Heart left ventricle (tissue), 16 donors: ENCODE measurements around the gene PTPRN2. TPM values are rescaled to one million over a fixed set of nuclear protein-coding genes. Genes with fewer than 3 reads are reported as not detected.

ENCODE experiments used
- ATAC-seq, 4 donors: fragments of 200-7000 bp; cut with Tn5 transposase; one replicate each; pipeline ENCODE4 v1.9.1; 2020 to 2022; ENCODE audit warnings: moderate library complexity in 4 of 4, mild to moderate bottlenecking in 3 of 4, moderate number of reproducible peaks in 1 of 4
- DNase-seq, 5 donors: peaks; one replicate each; pipeline ENCODE4 v3.0.0-alpha.2; 2020
- H3K27ac ChIP-seq, 12 donors: fragments of 200-600 bp; sonication (generic) in 4 of 12; one replicate each; pipeline versions ENCODE4 v1.5.0 to v1.8.0; 2016 to 2022; ENCODE audit warnings: mild to moderate bottlenecking in 2 of 12
- H3K27me3 ChIP-seq, 9 donors: fragments of 200-600 bp; sonication (generic) in 2 of 9; one replicate each; pipeline versions ENCODE4 v1.5.1 to v1.8.0; 2016 to 2022; ENCODE audit warnings: mild to moderate bottlenecking in 3 of 9
- H3K36me3 ChIP-seq, 9 donors: fragments of 200-600 bp; sonication (generic) in 2 of 9; one replicate each; pipeline versions ENCODE4 v1.5.0 to v1.8.0; 2018 to 2022; ENCODE audit warnings: mild to moderate bottlenecking in 2 of 9
- H3K4me1 ChIP-seq, 12 donors: fragments of 200-600 bp; sonication (generic) in 4 of 12; one replicate each; pipeline versions ENCODE4 v1.5.0 to v1.8.0; 2016 to 2022; ENCODE audit warnings: mild to moderate bottlenecking in 3 of 12
- H3K4me3 ChIP-seq, 12 donors: fragments of 200-600 bp; sonication (generic) in 4 of 12; one replicate each; pipeline versions ENCODE4 v1.5.0 to v1.8.0; 2017 to 2022; ENCODE audit warnings: mild to moderate bottlenecking in 9 of 12, moderate library complexity in 4 of 12
- H3K9me3 ChIP-seq, 12 donors: fragments of 200-600 bp; sonication (generic) in 4 of 12; one replicate each; pipeline versions ENCODE4 v1.5.0 to v1.8.0; 2016 to 2022; ENCODE audit warnings: mild to moderate bottlenecking in 1 of 12
- CTCF ChIP-seq, 12 donors: fragments of 200-600 bp; sonication (generic) in 4 of 12; IDR thresholded peaks; one replicate each; pipeline versions ENCODE4 v1.5.0 to v1.8.0; 2018 to 2022; ENCODE audit warnings: antibody characterized with exemption in 12 of 12, mild to moderate bottlenecking in 5 of 12
- POLR2A ChIP-seq, 2 donors: fragments of 450-650 bp; IDR thresholded peaks; one replicate each; pipeline ENCODE4 v1.6.1; 2017; ENCODE audit warnings: antibody characterized with exemption in 2 of 2, mild to moderate bottlenecking in 2 of 2, moderate library complexity in 2 of 2
- WGBS, 4 donors: extraction: QIAGEN DNeasy Blood & Tissue Kit in 2 of 4; methylation state at CpG; one replicate each; pipeline versions ENCODE4 v1.1.5 to v1.1.7; 2013 to 2018; 5-methylcytosine and 5-hydroxymethylcytosine counted together
- intact Hi-C, 10 donors: fragments of 100-400 bp; cut with DNase I; formaldehyde crosslinking; loops; one replicate each; pipeline versions ENCODE4 v1.11.1 to v1.14.2; 2022
- polyA plus RNA-seq, 2 donors: library from polyadenylated mRNA; stranded (reverse); fragments of 200-250 nt; gene quantifications; one replicate each; pipeline ENCODE4 v1.2.3, GENCODE V29; 2013
- total RNA-seq, 9 donors: library from RNA; depleted of rRNA in 2 of 9; stranded (reverse); fragments of >200 nt in 2 of 9; fragmentation: NEBNext Ultra II Directional in 3 of 9; extraction: Animal tissue kit (Norgen Biotek cat#: 25700) in 3 of 9; gene quantifications; one replicate each; pipeline versions ENCODE4 v1.1.0 to v1.2.4, GENCODE V29; 2016 to 2023
- donor health status: ischemic (EF 13 %, LVEDD 7.1; RV severe dilation, severe dysfunction).
- donor health status: healthy with polysubstance abuse.
- donor health status: DM: no; HTN: yes; CAD: no.
- donor health status: DM: no; HTN: no; CAD: no.
- donor health status: ischemic (EF 25% LVEDD 6.9; RV normal size, moderate dysfunction).
- donor health status: ischemic (EF 25% LVEDD 5.7; RV mildly dilated, moderate dysfunction).
- donor health status: healthy.
- donor health status: DM: yes; HTN: yes; CAD: no.
- donor health status: ischemic (EF 35%, LVEDD 5.7; RV mildly dilated, moderate dysfunction).
- donor health status: nonischemic (EF 11% LVEDD 7.7; RV severe dilation, severe dysfunction).
- donor health status: DM: yes; HTN: yes; CAD: no.
- donor health status: PGD.
- donor health status: ischemic (EF 29% LVEDD 5.4; RV normal size, mild dysfunction).
- donor health status: nonischemic (EF 23%, LVEDD 6.1; RV moderate dilation, normal function).

PTPRN2 gene
- total and polyA plus RNA-seq, 11 donors: 0.61 to 2.3 (median 1.3) TPM

- intact Hi-C loops: no loop called here
- ATAC-seq (no peak), DNase-seq (no peak)
- peaks cover 0 to 6% (median 0%) of the 10 kb centered on the region in 12 donors for H3K9me3 ChIP-seq
- H3K27ac ChIP-seq: no peak overlapping the region
- TF ChIP-seq CTCF (IDR thresholded peaks at IDR 0.05): no peak
- TF ChIP-seq POLR2A (IDR thresholded peaks at IDR 0.05): no peak
- no peaks in the 10 kb centered on the region for H3K36me3 ChIP-seq
- peaks cover 0 to 7% (median 0%) of the 10 kb centered on the region in 9 donors for H3K27me3 ChIP-seq
- WGBS, 4 donors: 50 to 67% (median 56%) methylated on average over 5 of the region's 5 CpGs
- no peak overlapping the region for H3K4me3 ChIP-seq
- no peaks in the 10 kb centered on the region for H3K4me1 ChIP-seq
Observed at GRCh38 chr7:157926107-157926506, 661.5 kb downstream of the PTPRN2 start.

- no peak for ATAC-seq
- DNase-seq: no peak
- intact Hi-C loops: no loop called here
- TF ChIP-seq CTCF (IDR thresholded peaks at IDR 0.05) (no peak), POLR2A (IDR thresholded peaks at IDR 0.05) (no peak)
- Histone ChIP-seq H3K4me3 (no peak overlapping the region), H3K36me3 (no peaks in the 10 kb centered on the region), H3K9me3 (peaks cover 0 to 10% (median 0%) of the 10 kb centered on the region in 12 donors), H3K4me1 (no peaks in the 10 kb centered on the region), H3K27me3 (peaks cover 0 to 7% (median 0%) of the 10 kb centered on the region in 9 donors), H3K27ac (no peak overlapping the region)
- 77 to 86% (median 84%) methylated on average over 15 to 17 of the region's 17 CpGs for WGBS, 4 donors
Observed at GRCh38 chr7:157925383-157925875, 662.2 kb downstream of the PTPRN2 start.

- WGBS, 4 donors: 87 to 90% (median 88%) methylated on average over 14 to 16 of the region's 16 CpGs
- TF ChIP-seq CTCF (IDR thresholded peaks at IDR 0.05): no peak
- no peak for TF ChIP-seq POLR2A (IDR thresholded peaks at IDR 0.05)
Observed at GRCh38 chr7:157923903-157924630, 663.6 kb downstream of the PTPRN2 start.

GRCh38 chr7:157922576-157922975 is 665.0 kb downstream of the PTPRN2 start:
- TF ChIP-seq POLR2A (IDR thresholded peaks at IDR 0.05) (no peak), CTCF (IDR thresholded peaks at IDR 0.05) (no peak)
- H3K27ac ChIP-seq: no peak overlapping the region
- no peaks in the 10 kb centered on the region for H3K36me3 ChIP-seq
- ATAC-seq: no peak
- H3K27me3 ChIP-seq: peaks cover 0 to 8% (median 0%) of the 10 kb centered on the region in 9 donors
- peaks cover 0 to 10% (median 0%) of the 10 kb centered on the region in 12 donors for H3K9me3 ChIP-seq
- DNase-seq: no peak
- no peak overlapping the region for H3K4me3 ChIP-seq
- intact Hi-C loops: no loop called here
- WGBS, 4 donors: 88 to 94% (median 93%) methylated on average over 8 of the region's 8 CpGs
- no peaks in the 10 kb centered on the region for H3K4me1 ChIP-seq

More at GRCh38 chr7:157923903-157924630, 663.6 kb downstream of the PTPRN2 start:
- Histone ChIP-seq H3K9me3 (peaks cover 0 to 10% (median 0%) of the 10 kb centered on the region in 12 donors), H3K4me3 (no peak overlapping the region), H3K27me3 (peaks cover 0 to 7% (median 0%) of the 10 kb centered on the region in 9 donors), H3K27ac (no peak overlapping the region), H3K36me3 (no peaks in the 10 kb centered on the region), H3K4me1 (no peaks in the 10 kb centered on the region)
- intact Hi-C loops: no loop called here
- ATAC-seq (no peak), DNase-seq (no peak)
